Fibroblast of upper back skin (primary cell): ENCODE measurements around the gene PRDM2.
"Not testable (repeated sequence)": the region's sequence is repeated elsewhere in the genome, so short reads cannot be mapped to it uniquely, and the experiment has no call there.

ENCODE experiments used
- DNase-seq: peaks from one replicate; pipeline ENCODE4 v3.0.0-alpha.2; 2013

The PRDM2 gene

GRCh38 chr1:13699936-13700520, at the start of gene PRDM2:
Gene PRDM2, plus strand, starts transcription at chr1:13700188. Its CDS starts 15,418 bp downstream, at chr1:13715606.
- peak; percentile 47 for DNase-seq

GRCh38 chr1:13651279-13651678, 48.7 kb upstream of the PRDM2 start:
- no peak for DNase-seq

GRCh38 chr1:13652238-13652637, 47.8 kb upstream of the PRDM2 start:
- no peak for DNase-seq

GRCh38 chr1:13661539-13661938, 38.4 kb upstream of the PRDM2 start:
- peak; percentile 47 for DNase-seq

- DNase-seq = peak; percentile 49
Measured at GRCh38 chr1:13662493-13662892, 37.5 kb upstream of the PRDM2 start.

- no peak for DNase-seq
Measured at GRCh38 chr1:13663969-13664368, 36.0 kb upstream of the PRDM2 start.

- no peak for DNase-seq
Measured at GRCh38 chr1:13664451-13664850, 35.5 kb upstream of the PRDM2 start.

GRCh38 chr1:13666317-13666716, 33.7 kb upstream of the PRDM2 start:
- no peak for DNase-seq

GRCh38 chr1:13667691-13668090, 32.3 kb upstream of the PRDM2 start:
- no peak for DNase-seq

- no peak for DNase-seq
Measured at GRCh38 chr1:13674377-13674776, 25.6 kb upstream of the PRDM2 start.

- DNase-seq = peak; percentile 89
Measured at GRCh38 chr1:13675151-13675651, 24.8 kb upstream of the PRDM2 start.

GRCh38 chr1:13677896-13678295, 22.1 kb upstream of the PRDM2 start:
- DNase-seq = no peak

- no peak for DNase-seq
Measured at GRCh38 chr1:13679651-13680050, 20.3 kb upstream of the PRDM2 start.

GRCh38 chr1:13680609-13681008, 19.4 kb upstream of the PRDM2 start:
- DNase-seq = not testable (repeated sequence)

- no peak for DNase-seq
Measured at GRCh38 chr1:13681921-13682320, 18.1 kb upstream of the PRDM2 start.

- DNase-seq = no peak
Measured at GRCh38 chr1:13682444-13682843, 17.5 kb upstream of the PRDM2 start.

- no peak for DNase-seq
Measured at GRCh38 chr1:13683206-13683605, 16.8 kb upstream of the PRDM2 start.

GRCh38 chr1:13687151-13687715, 12.8 kb upstream of the PRDM2 start:
- no peak for DNase-seq

- not testable (repeated sequence) for DNase-seq
Measured at GRCh38 chr1:13693094-13693493, 6.9 kb upstream of the PRDM2 start.

GRCh38 chr1:13694886-13695684, 4.9 kb upstream of the PRDM2 start:
- DNase-seq = no peak

- DNase-seq = no peak
Measured at GRCh38 chr1:13697738-13698137, 2.2 kb upstream of the PRDM2 start.

GRCh38 chr1:13699510-13699909, 478 bp upstream of the PRDM2 start:
- no peak for DNase-seq

GRCh38 chr1:13700521-13701270, 708 bp downstream of the PRDM2 start:
- no peak for DNase-seq
